Neural cell (in vitro differentiated cells): ENCODE data around the gene ABCF2.

Experiments used
- EZH2 ChIP-seq: fragments of 200-600, 300-800 bp; shearing (Covaris generic), sonication (generic); IDR thresholded peaks from 2 replicates; pipeline ENCODE4 v1.6.1; 2014; ENCODE audit warnings: antibody characterized with exemption, low read length, borderline replicate concordance, mild to moderate bottlenecking; ENCODE audit not compliant: insufficient read depth, poor library complexity, severe bottlenecking
- TAF1 ChIP-seq: IDR thresholded peaks from 2 replicates; pipeline ENCODE4 v1.6.1; 2012; ENCODE audit warnings: low read depth

DNA sequence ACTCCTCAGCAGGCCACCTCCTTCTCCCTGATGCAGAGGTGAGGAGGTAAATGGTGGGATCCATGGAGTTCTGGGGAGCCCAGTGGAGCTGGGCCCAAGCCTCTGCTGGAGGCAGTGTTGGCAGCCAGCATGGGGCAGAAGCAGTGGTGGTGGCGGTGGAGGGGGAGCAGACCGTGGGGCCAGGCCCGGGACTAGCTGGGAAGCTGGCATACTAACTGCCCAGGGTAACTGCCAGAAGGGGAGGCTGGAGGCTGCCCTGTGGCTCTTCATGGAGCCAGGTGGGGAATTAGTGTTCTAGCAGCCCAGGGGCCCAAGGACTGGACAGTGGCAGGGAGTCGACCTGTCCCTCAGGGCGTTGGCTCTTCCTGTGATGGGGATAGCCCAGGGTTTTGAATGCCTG lies 37.6 kb upstream of the ABCF2 start:
- TF ChIP-seq EZH2 = no peak
- no peak for TF ChIP-seq TAF1
